ENCODE results near the gene DNAH12.

GRCh38 chr3:57386307-57386706 is 157.8 kb downstream of the DNAH12 start:
- TF ChIP-seq CTCF (IDR thresholded peaks at IDR 0.05) (no peak), POLR2A (IDR thresholded peaks at IDR 0.05) (no peak)
